Activated CD8-positive, alpha-beta memory T cell treated with anti-CD3 and anti-CD28 coated beads, Interleukin-2, amount 50 U/mL, for 24 hours (primary cell): Measurements from ENCODE around the gene CAPG.
"Not testable (repeated sequence)": the region's sequence is repeated elsewhere in the genome, so short reads cannot be mapped to it uniquely, and the experiment has no call there.

Experiments used
- DNase-seq: peaks from one replicate; pipeline ENCODE4 v3.0.0-alpha.2; 2020; ENCODE audit errors: extremely low read depth

CAPG gene

DNA sequence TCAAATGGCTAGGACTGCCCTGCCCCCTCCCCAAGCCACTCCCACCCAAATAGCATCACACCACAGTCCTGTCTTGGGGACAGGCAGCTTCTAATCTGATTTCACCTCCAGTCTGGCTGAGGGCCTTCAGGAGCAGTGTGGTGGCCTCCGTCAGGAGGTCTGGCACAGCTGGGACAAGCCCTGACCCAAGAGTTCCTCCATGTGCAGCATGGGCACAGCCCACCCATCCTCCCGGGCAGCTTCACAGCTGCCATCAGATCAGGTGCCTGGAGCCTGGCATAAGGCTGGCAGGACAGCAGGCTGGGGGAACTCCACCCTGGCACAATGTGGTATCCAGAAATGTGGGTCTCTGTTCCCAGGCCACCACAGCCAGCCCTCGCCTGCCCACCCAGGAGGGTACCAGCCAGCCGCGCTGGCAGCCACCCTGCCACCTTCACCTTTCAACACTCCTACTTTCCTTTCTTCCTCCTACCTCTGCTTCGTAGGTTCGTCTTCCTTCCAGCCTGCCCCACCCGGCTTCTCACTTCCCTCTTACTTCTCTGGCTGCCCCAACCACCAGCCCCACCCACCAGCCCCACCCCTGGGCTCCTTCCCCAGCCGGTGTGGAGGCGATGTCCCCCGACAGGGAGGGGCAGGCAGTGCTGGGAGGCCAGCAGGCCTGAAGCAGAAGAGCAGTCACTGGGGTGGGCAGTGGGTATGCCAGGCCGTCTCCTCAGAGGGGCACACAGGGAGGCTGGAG is at the start of gene CAPG:
Gene CAPG, minus strand, starts transcription at position 522 of the 739 bp plus-strand sequence. CDS start 8,221 bp downstream, outside the sequence.
- no peak for DNase-seq

GRCh38 chr2:85459771-85460170 is 49.6 kb upstream of the CAPG start:
- no peak for DNase-seq

DNA sequence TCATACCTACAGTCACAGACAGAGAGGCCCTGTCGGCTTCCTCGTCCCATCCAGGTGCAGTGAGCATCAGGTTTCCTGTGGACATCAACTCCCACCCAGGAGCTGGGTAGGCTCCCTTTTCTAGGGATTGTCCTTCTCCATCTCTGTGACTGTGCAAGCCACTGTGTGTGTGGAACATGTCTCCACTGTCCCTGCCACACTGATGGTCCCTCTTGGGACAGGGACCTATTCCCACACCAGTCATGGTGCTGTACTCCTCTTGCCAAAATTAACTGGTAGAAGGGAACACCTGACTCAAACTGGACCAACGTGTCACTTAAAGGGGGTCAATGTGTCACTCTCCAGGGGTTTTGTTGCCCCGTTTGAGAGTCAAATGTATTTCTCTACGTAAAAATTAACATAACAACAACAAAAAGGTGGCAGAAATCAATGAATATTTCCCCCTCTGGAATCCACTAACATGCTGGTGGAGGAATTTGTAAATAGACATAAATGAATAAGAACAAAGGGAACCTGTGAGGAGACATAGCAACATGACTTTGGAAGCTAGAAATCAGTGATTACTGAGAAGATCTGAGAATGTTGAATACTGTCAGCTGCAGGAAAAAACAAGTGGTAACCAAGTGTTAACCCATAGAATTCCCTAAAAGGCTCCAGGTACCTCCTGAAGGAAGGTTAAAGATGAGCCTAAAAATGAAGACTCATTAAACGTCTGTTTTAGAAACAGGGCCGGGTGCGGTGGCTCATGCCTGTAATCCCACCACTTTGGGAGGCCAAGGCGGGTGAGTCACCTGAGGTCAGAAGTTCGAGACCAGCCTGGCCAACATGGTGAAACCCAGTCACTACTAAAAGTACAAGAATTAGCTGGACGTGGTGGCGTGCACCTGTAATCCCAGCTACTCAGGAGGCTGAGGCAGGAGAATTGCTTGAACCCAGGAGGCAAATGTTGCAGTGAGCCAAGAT is 48.7 kb upstream of the CAPG start:
- DNase-seq = no peak

DNA sequence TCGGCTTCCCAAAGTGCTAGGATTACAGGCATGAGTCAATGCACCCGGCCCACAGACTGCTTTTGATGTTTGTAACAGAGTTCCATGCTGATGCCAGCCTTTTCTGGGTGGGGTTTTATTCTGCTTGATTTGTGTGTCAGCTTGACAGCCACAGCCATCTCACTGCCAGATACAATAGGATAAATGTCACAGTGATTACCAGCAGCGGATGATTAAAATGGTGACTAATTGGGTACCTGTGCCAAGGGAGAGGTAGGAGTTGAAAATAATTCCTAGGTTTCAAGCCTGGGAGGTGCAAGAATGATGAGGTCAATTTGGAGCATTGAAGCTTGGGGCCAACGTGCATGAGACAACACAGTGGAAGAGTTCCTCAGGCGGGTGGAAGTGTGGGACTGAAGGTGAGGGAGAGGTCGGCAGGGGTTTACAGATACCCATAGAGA is 47.7 kb upstream of the CAPG start:
- DNase-seq = no peak

DNA sequence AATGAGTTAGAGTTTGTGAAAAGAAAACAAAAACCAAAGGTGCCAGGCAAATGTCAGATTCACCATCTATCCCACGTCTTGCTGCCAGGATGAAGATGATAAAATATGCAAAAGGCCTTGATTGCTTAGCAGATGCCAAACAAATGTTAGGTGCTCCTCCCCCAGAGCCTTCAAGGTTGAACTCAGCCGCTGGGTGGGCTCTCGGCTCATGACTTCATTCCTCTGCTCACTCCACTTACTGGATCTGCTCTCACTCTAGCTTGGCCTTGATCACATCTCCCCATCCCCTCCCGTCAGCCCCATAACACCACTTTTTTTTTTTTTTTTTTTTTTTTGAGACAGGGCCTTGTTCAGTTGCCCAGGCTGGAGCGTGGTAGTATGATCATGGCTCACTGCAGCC is 46.9 kb upstream of the CAPG start:
- no peak for DNase-seq

DNA sequence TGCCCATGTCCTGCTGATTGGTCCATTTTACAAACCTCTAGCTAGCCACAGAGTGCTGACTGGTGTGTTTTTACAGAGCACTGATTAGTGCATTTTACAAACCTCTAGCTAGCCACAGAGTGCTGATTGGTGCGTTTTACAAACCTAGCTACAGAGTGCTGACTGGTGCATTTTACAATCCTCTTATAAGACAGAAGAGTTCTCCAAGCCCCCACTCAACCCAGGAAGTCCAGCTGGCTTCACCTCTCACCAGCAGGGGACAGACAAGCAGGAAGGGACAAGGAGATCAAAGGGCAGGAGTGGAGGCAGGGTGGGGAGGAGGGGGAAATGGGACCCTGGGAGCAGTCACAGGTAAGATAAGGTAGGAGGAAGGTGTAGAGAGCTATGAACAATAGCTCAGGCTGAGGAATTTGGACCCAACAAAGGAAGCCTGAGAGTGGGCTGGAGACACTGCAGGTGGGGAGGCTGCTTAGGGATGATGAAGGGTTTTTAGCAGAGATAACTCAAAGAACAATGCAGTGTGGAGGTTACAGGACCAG is 45.5 kb upstream of the CAPG start:
- no peak for DNase-seq

DNA sequence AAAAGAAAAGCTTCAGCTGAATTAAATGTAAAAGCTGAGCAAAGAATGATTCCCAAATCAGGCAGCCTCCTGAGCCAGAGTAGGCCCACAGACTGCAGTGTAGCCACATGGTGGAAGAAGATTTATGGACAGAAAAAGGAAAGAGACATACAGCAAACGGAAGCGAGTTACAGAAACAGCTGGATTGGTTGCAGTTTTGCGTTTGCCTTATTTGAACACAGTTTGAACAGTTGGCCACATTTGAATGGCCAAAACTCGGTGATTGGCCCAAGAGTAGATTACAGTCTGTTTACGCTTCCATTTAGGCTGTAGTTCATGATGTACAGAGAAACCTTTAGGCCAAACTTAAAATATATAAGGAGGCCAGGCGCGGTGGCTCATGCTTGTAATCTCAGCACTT is 43.4 kb upstream of the CAPG start:
- DNase-seq = no peak

DNA sequence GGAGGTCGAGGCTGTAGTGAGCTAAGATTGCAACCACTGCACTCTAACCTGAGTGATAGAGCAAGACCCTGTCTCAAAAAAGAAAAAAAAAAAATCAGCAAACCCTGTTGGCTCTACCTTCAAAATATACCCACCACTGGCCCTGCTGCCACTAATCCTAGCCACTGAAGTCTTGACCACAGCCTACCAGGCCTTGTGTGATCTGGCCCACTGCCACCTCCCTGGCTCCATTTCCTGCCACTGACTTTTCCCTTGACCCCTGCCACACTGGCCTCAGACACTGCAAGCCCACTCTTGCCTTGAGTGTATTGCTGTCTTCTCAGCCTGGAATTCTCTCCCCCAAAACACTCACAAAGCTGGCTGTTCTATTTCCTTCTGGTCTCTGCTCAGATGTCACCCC is 42.1 kb upstream of the CAPG start:
- DNase-seq = no peak

DNA sequence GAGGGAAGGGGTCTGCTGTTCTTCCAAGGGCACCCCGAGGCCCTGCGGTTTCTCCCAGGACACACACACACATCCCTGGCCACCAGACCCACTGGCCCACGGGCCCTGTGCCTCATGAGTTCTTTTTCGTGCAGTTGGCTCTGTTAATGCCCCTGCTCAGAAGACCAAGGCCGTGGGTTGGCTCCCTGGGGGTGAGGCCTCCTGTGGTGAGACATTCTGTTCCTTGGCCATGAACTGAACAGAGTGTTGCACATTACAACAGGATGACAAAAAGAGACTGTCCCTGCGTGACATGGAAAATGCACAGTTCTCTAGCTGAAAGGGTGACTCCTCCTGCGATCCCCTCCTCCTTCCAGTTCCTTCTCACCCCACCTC is 39.0 kb upstream of the CAPG start:
- no peak for DNase-seq

DNA sequence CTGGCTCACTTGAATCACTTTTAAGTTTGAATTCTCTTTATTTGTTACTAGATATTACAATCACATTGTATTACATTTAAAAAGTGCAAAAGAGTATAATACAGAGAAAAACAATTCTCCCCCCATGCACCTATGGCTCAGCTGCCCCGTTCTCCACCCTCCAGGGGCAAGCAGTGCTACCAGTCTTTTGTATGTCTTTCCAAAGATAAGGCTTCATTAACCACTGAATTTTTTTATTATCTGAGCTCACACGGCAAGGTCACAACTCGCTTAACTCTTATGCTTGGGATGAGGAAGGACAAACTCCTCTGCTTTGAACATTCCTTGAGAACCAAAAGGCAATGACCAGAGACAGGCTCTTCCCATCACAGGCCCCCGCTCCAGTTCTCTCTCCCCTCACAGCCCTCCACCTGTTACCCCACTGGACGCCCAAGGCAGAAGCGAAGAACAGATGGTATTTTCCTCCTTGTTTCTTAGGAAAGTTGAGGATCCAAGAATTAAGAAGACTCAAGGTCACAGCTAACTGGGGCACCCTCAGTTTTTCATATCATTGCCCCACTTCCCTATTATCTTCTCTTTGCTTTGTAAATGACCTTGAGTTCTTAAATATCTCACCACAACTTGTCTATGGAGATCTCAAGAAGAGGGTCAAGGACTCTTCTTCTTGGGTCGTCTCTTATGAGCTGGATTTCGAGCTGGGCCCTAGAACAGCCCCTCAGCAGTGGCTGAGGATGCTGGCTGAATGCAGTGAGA is 38.5 kb upstream of the CAPG start:
- DNase-seq = no peak

DNA sequence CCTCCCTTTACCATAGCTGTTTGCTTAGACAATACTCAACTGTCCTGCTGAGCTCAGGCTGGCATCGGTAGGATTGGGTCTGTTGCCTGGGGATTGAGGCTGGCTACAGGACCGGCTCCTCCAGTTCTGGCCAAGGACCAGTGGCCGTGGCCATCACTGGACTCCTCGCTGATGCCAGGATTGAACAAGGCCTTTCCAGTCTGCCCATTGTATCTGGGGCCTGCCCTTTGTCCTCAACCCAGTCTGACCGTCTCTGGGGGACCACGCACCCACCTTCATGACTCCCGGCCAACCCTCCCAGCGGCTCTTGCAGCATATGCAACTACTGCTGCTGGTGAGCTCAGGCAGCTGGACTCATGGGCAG is 37.0 kb upstream of the CAPG start:
- no peak for DNase-seq

- DNase-seq = no peak
Measured at GRCh38 chr2:85446296-85447221, 36.4 kb upstream of the CAPG start.

GRCh38 chr2:85445316-85446295 is 35.4 kb upstream of the CAPG start:
- DNase-seq = no peak

- DNase-seq = no peak
Measured at GRCh38 chr2:85444629-85445172, 34.5 kb upstream of the CAPG start.

DNA sequence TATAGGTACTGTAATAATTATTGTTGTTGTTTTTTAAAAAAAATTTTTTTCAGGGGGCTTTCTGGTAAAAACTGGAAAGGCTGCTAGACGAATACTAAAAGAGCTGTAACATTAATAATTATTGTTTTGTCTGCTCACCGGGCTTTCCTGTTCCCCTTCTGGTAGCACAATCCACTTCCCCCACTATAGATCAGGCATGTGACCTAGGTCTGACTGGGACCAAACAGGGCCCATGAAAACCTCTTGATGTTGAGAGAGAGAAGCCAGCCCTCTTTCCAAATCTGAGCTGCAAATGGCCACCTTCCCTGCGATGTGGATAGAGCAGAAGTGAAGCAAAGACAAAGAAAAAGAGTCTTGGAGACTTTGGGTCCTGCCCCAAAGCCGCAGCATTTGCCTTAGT is 31.7 kb upstream of the CAPG start:
- DNase-seq = no peak

GRCh38 chr2:85440729-85441128 is 30.6 kb upstream of the CAPG start:
- no peak for DNase-seq

DNA sequence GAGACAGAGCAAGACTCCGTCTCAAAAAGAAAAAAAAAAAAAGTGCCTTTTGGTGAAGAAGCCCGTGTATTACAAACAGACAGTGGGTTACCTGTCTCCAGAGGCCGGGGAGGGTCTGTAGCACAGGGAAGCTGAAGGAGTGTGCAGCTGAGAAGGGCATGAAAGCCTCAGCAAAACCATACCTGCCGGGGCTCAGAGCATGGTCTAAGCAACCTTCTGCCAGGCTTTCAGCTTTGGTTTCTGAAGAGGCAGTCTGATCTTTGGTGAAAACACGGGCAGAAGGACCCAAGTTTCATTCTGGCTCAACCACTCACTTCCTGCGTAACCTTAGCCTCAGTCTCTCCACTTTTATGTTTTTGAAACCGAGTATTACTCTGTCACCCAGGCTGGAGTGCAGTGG is 29.8 kb upstream of the CAPG start:
- DNase-seq = no peak

GRCh38 chr2:85439569-85439968 is 29.4 kb upstream of the CAPG start:
- DNase-seq = not testable (repeated sequence)

DNA sequence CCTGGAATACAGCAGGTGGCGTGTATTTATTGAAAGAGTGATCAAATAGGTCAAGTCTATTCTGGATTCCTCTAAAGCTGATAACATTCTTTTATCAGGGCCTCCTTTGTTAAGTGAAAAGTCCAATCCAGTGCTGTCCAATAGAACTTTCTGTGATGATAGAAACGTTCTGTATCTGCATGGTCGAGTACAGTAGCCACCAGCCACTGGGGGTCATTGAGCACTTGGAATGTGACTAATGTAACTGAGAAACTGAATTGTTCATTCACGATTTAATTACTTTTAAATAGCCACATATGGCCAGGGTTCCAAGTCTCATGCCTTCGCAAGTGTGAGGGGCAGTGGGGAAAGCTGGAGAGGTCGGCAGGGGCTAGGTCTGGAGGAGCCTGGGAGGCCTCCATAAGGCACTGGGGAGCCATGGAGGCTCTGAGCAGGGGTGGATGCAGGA is 28.9 kb upstream of the CAPG start:
- DNase-seq = no peak
